Endothelial cell of umbilical vein (primary cell): ENCODE results near the gene SLC8A1. TPM values are rescaled to one million over a fixed set of nuclear protein-coding genes. Genes with fewer than 3 reads are reported as not detected.

Experiments
- BruUV-seq: library from RNA; stranded (reverse); fragments of 400-500 nt; replicated peaks from 2 replicates; lab custom pipeline; 2021; lab: Mats Ljungman, UMichigan
- CTCF ChIA-PET: fragments of 300-600, 350-600 bp; sonication (Branson Sonifier 250); formaldehyde crosslinking; loops from one replicate; lab custom pipeline; 2021; ENCODE audit warnings: antibody characterized with exemption, inconsistent platforms; lab: Charles Lee
- POLR2A ChIA-PET: fragments of 300-600, 350-600 bp; sonication (Branson Sonifier 250); formaldehyde crosslinking; loops from one replicate; lab custom pipeline; 2021; ENCODE audit warnings: antibody characterized with exemption, inconsistent platforms; lab: Charles Lee
- DNase-seq: peaks from one replicate; pipeline ENCODE4 v3.0.0-alpha.2; 2011; ENCODE audit warnings: low read depth, low spot score
- FAIRE-seq: peaks from 2 replicates; lab custom pipeline; 2011; peaks lifted over from hg19 to GRCh38; lab: Jason Lieb, UNC
- H2AFZ ChIP-seq: 2 replicates; pipeline ENCODE4 v1.6.0; 2012; ENCODE audit warnings: low read depth, low read length, control low read depth, inconsistent platforms
- H3K27ac ChIP-seq: 2 replicates; pipeline ENCODE4 v1.5.1; 2011; ENCODE audit warnings: low read depth, mild to moderate bottlenecking, control low read depth, low read length, moderate library complexity; ENCODE audit not compliant: insufficient read depth
- H3K27me3 ChIP-seq, 2 experiments: 2 replicates each; pipeline versions ENCODE4 v1.6.0 to v1.6.1; 2011; ENCODE audit warnings: low read length in 2 of 2, mixed read lengths in 1 of 2; ENCODE audit not compliant: control insufficient read depth in 2 of 2, insufficient read depth in 2 of 2
- H3K36me3 ChIP-seq, 2 experiments: 2 replicates in 1 of 2; 3 replicates in 1 of 2; pipeline ENCODE4 v1.5.1; 2011; ENCODE audit warnings: low read length in 2 of 2, mild to moderate bottlenecking in 1 of 2, moderate library complexity in 1 of 2; ENCODE audit not compliant: control insufficient read depth in 2 of 2, insufficient read depth in 2 of 2; ENCODE audit errors: extremely low read depth in 1 of 2
- H3K4me1 ChIP-seq: 3 replicates; pipeline ENCODE4 v1.5.1; 2011; ENCODE audit warnings: mild to moderate bottlenecking, low read length; ENCODE audit not compliant: control insufficient read depth, insufficient read depth; ENCODE audit errors: extremely low read depth
- H3K4me2 ChIP-seq: 2 replicates; pipeline ENCODE4 v1.6.1; 2011; ENCODE audit warnings: low read length, control low read depth, mixed read lengths; ENCODE audit not compliant: insufficient read depth
- H3K4me3 ChIP-seq, 3 experiments: fragments of 200-600 bp in 1 of 3; sonication (generic), shearing (Covaris generic) in 1 of 3; replicated peaks in 1 of 3; 2 replicates each; pipeline ENCODE4 v1.5.1; 2011 to 2016; ENCODE audit warnings: control low read depth in 3 of 3, low read length in 3 of 3, mild to moderate bottlenecking in 2 of 3, inconsistent platforms in 1 of 3, low read depth in 1 of 3, moderate library complexity in 1 of 3; ENCODE audit not compliant: insufficient read depth in 1 of 3
- H3K79me2 ChIP-seq: 2 replicates; pipeline ENCODE4 v1.6.0; 2012; ENCODE audit warnings: low read length, inconsistent platforms; ENCODE audit not compliant: control insufficient read depth, insufficient read depth
- H3K9ac ChIP-seq: replicated peaks from 2 replicates; pipeline ENCODE3; 2011; ENCODE audit warnings: low read length, control low read depth; ENCODE audit not compliant: insufficient read depth; ENCODE audit errors: extremely low read depth
- H3K9me1 ChIP-seq: replicated peaks from 3 replicates; pipeline ENCODE4 v1.6.0; 2011; ENCODE audit warnings: mild to moderate bottlenecking, low read length; ENCODE audit not compliant: control insufficient read depth, insufficient read depth; ENCODE audit errors: extremely low read depth
- H3K9me3 ChIP-seq: replicated peaks from 2 replicates; pipeline ENCODE4 v1.5.1; 2012; ENCODE audit warnings: low read length, inconsistent platforms; ENCODE audit not compliant: control insufficient read depth, insufficient read depth
- H4K20me1 ChIP-seq: replicated peaks from 2 replicates; pipeline ENCODE3; 2011; ENCODE audit warnings: mild to moderate bottlenecking, low read length; ENCODE audit not compliant: control insufficient read depth, insufficient read depth; ENCODE audit errors: extremely low read depth
- EZH2 ChIP-seq: IDR thresholded peaks from 2 replicates; pipeline ENCODE4 v1.6.1; 2012; ENCODE audit warnings: borderline replicate concordance, low read depth, mild to moderate bottlenecking, moderate library complexity, low read length, inconsistent platforms; ENCODE audit not compliant: severe bottlenecking
- FOS ChIP-seq: IDR thresholded peaks from 2 replicates; pipeline ENCODE4 v1.6.1; 2011; ENCODE audit warnings: mild to moderate bottlenecking, low read length, moderate library complexity, borderline replicate concordance; ENCODE audit not compliant: insufficient read depth
- GATA2 ChIP-seq: IDR thresholded peaks from 2 replicates; pipeline ENCODE4 v1.7.0; 2011; ENCODE audit warnings: low read depth, mild to moderate bottlenecking, moderate library complexity, mixed read lengths, low read length; ENCODE audit not compliant: insufficient read length, insufficient read depth
- JUN ChIP-seq: IDR thresholded peaks from 2 replicates; pipeline ENCODE4 v1.6.1; 2011; ENCODE audit warnings: borderline replicate concordance, low read depth; ENCODE audit not compliant: insufficient read length, insufficient read depth
- MYC ChIP-seq: IDR thresholded peaks from one replicate; pipeline ENCODE4 v1.6.1; 2011; ENCODE audit warnings: mild to moderate bottlenecking, low read depth, low read length
- POLR2A ChIP-seq: IDR thresholded peaks from 2 replicates; pipeline ENCODE4 v1.6.1; 2012; ENCODE audit warnings: low read depth, mild to moderate bottlenecking, control low read depth, low read length
- POLR2AphosphoS5 ChIP-seq: IDR thresholded peaks from 2 replicates; pipeline ENCODE4 v1.6.1; 2012; ENCODE audit warnings: low read depth, mild to moderate bottlenecking, control low read depth, low read length, moderate library complexity; ENCODE audit not compliant: insufficient read depth
- dilution Hi-C: fragments of 300-500 bp; cut with MboI; formaldehyde crosslinking; loops from one replicate; pipeline ENCODE4 v1.15.0; 2019; ENCODE audit warnings: low sequenced_read_pairs; ENCODE audit not compliant: extremely low pct_ligation_motif_present
- intact Hi-C: fragments of 100-400 bp; cut with micrococcal nuclease; formaldehyde crosslinking; loops from one replicate; pipeline ENCODE4 v1.10.0; 2022
- polyA plus RNA-seq, 4 experiments: library from polyadenylated mRNA; depleted of rRNA in 3 of 4; stranded (reverse) in 3 of 4; unstranded in 1 of 4; fragments of >200 nt; gene quantifications; 2 replicates each; pipeline versions ENCODE4 v1.2.1 to v1.2.3, GENCODE V29; 2011 to 2012; ENCODE audit warnings: missing spikeins in 1 of 4
- total RNA-seq: library from RNA; stranded (reverse); gene quantifications from 2 replicates; pipeline ENCODE4 v1.2.3, GENCODE V29; 2021
- TF ChIP-seq, protein P1 (sequence below), 2 donors: IDR thresholded peaks; 1 replicate in 1 of 2; 2 replicates in 1 of 2; pipeline ENCODE4 v1.5.1; 2011; ENCODE audit warnings: low read length in 2 of 2, mild to moderate bottlenecking in 2 of 2, moderate library complexity in 2 of 2, control low read depth in 1 of 2, inconsistent platforms in 1 of 2, low read depth in 1 of 2; ENCODE audit not compliant: insufficient read depth in 1 of 2; ENCODE audit errors: extremely low read depth in 1 of 2
- TF ChIP-seq, protein P2 (sequence below): IDR thresholded peaks from 2 replicates; pipeline ENCODE4 v1.6.1; 2011; ENCODE audit not compliant: insufficient read depth, insufficient read length

SLC8A1 gene
- total and polyA plus RNA-seq, 2 donors (not counting 3 experiments of a cell fraction or from before 2014, with no cell fraction given) = 0.19 to 1.8 TPM

DNA sequence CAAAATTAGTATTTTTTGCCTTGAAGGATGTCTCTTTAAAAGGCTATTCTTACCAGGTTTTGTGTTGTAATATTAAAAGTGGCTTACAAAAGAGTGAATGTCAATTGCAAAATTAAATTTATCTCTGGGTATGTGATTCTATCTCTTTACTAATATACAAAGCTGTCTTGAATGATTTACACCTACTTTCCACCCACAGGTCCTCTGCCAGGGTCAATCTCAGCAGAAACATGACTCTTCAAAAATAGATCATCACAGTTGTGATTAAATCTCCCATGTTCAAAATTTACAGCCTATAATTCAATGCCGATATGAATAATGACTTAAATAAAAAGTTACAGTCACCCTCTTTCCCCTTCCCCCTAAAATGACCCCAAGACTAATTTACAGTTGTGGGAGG is 78.8 kb downstream of the SLC8A1 start:
- no peaks in the 10 kb centered on the region for H3K9me1 ChIP-seq
- no peak overlapping the region for H3K27ac ChIP-seq
- ChIA-PET CTCF (no interaction called here), POLR2A (no interaction called here)
- no peaks in the 10 kb centered on the region for H3K9me3 ChIP-seq
- FAIRE-seq (no peak), DNase-seq (no peak)
- H4K20me1 ChIP-seq = no peaks in the 10 kb centered on the region
- H3K79me2 ChIP-seq = no peaks in the 10 kb centered on the region
- no peaks in the 10 kb centered on the region for H3K4me1 ChIP-seq
- TF ChIP-seq JUN = no peak
- TF ChIP-seq FOS = no peak
- TF ChIP-seq, protein P1, sequence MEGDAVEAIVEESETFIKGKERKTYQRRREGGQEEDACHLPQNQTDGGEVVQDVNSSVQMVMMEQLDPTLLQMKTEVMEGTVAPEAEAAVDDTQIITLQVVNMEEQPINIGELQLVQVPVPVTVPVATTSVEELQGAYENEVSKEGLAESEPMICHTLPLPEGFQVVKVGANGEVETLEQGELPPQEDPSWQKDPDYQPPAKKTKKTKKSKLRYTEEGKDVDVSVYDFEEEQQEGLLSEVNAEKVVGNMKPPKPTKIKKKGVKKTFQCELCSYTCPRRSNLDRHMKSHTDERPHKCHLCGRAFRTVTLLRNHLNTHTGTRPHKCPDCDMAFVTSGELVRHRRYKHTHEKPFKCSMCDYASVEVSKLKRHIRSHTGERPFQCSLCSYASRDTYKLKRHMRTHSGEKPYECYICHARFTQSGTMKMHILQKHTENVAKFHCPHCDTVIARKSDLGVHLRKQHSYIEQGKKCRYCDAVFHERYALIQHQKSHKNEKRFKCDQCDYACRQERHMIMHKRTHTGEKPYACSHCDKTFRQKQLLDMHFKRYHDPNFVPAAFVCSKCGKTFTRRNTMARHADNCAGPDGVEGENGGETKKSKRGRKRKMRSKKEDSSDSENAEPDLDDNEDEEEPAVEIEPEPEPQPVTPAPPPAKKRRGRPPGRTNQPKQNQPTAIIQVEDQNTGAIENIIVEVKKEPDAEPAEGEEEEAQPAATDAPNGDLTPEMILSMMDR (IDR thresholded peaks at IDR 0.05; ENCODE audit: extremely low read depth in 1 of 2, insufficient read depth in 1 of 2, low read depth in 1 of 2, low read length in 2 of 2) = no peak
- TF ChIP-seq, protein P2, sequence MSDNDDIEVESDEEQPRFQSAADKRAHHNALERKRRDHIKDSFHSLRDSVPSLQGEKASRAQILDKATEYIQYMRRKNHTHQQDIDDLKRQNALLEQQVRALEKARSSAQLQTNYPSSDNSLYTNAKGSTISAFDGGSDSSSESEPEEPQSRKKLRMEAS = no peak
- TF ChIP-seq POLR2A = no peak
- no peak for TF ChIP-seq MYC
- no peak for TF ChIP-seq POLR2AphosphoS5
- TF ChIP-seq EZH2 = no peak
- TF ChIP-seq GATA2 = no peak
- no peak overlapping the region for H3K9ac ChIP-seq
- intact Hi-C loops (no loop called here), dilution Hi-C loops (no loop called here)
- BruUV-seq = no TSS peak
- H2AFZ ChIP-seq = no peak overlapping the region
- no peaks in the 10 kb centered on the region for H3K36me3 ChIP-seq
- H3K4me2 ChIP-seq = no peak overlapping the region
- no peaks in the 10 kb centered on the region for H3K27me3 ChIP-seq
- H3K4me3 ChIP-seq = no peak overlapping the region
